ENCODE data around the gene CDH12. TPM values are rescaled to one million over a fixed set of nuclear protein-coding genes. Genes with fewer than 3 reads are reported as not detected.
"Not testable (repeated sequence)": the region's sequence is repeated elsewhere in the genome, so short reads cannot be mapped to it uniquely, and the experiment has no call there.

The CDH12 gene
- total RNA-seq, 2 donors from 2014 or later: not detected

- H3K27me3 ChIP-seq: no peaks in the 10 kb centered on the region
- no peak for DNase-seq (ENCODE audit: low spot score)
- no peaks in the 10 kb centered on the region for H3K36me3 ChIP-seq
- H3K4me1 ChIP-seq: no peaks in the 10 kb centered on the region
- H3K4me3 ChIP-seq: no peak overlapping the region
- H3K9me3 ChIP-seq: no peaks in the 10 kb centered on the region
- TF ChIP-seq CTCF (IDR thresholded peaks at IDR 0.05): no peak
- H3K27ac ChIP-seq: no peak overlapping the region
Observed at GRCh38 chr5:22612928-22613327, 240.2 kb downstream of the CDH12 start.

GRCh38 chr5:22611327-22611726, 241.8 kb downstream of the CDH12 start:
- peaks cover 0 to 4% of the 10 kb centered on the region in 2 donors for H3K9me3 ChIP-seq
- H3K36me3 ChIP-seq: no peaks in the 10 kb centered on the region
- no peak for TF ChIP-seq CTCF (IDR thresholded peaks at IDR 0.05)
- DNase-seq (ENCODE audit: low spot score): no peak
- no peak overlapping the region for H3K27ac ChIP-seq
- no peaks in the 10 kb centered on the region for H3K4me1 ChIP-seq
- H3K4me3 ChIP-seq: no peak overlapping the region
- H3K27me3 ChIP-seq: no peaks in the 10 kb centered on the region

GRCh38 chr5:22607498-22607897, 245.6 kb downstream of the CDH12 start:
- not testable (repeated sequence) for H3K4me1 ChIP-seq; H3K27ac ChIP-seq; H3K27me3 ChIP-seq; H3K9me3 ChIP-seq; H3K4me3 ChIP-seq; H3K36me3 ChIP-seq; DNase-seq (ENCODE audit: low spot score)

- no peak overlapping the region for H3K4me3 ChIP-seq
- H3K27ac ChIP-seq: no peak overlapping the region
- no peak for DNase-seq (ENCODE audit: low spot score)
- no peaks in the 10 kb centered on the region for H3K4me1 ChIP-seq
- no peaks in the 10 kb centered on the region for H3K27me3 ChIP-seq
- no peak for TF ChIP-seq CTCF (IDR thresholded peaks at IDR 0.05)
- peaks cover 0 to 4% of the 10 kb centered on the region in 2 donors for H3K9me3 ChIP-seq
- no peaks in the 10 kb centered on the region for H3K36me3 ChIP-seq
Observed at GRCh38 chr5:22605473-22605872, 247.7 kb downstream of the CDH12 start.

- Histone ChIP-seq H3K27ac (no peak overlapping the region), H3K36me3 (no peaks in the 10 kb centered on the region), H3K4me3 (no peak overlapping the region), H3K27me3 (no peaks in the 10 kb centered on the region), H3K9me3 (peaks cover 0 to 4% of the 10 kb centered on the region in 2 donors), H3K4me1 (no peaks in the 10 kb centered on the region)
- TF ChIP-seq CTCF (IDR thresholded peaks at IDR 0.05): no peak
- DNase-seq (ENCODE audit: low spot score): no peak
Observed at GRCh38 chr5:22604711-22605110, 248.4 kb downstream of the CDH12 start.

GRCh38 chr5:22598796-22599195, 254.3 kb downstream of the CDH12 start:
- no peak for TF ChIP-seq CTCF (IDR thresholded peaks at IDR 0.05)
- Histone ChIP-seq H3K27ac (no peak overlapping the region), H3K27me3 (no peaks in the 10 kb centered on the region), H3K4me1 (no peaks in the 10 kb centered on the region), H3K36me3 (no peaks in the 10 kb centered on the region), H3K4me3 (no peak overlapping the region), H3K9me3 (no peaks in the 10 kb centered on the region)
- DNase-seq (ENCODE audit: low spot score): no peak
